Esophagus muscularis mucosa (tissue), 4 donors: ENCODE data around the gene ZSCAN5A. TPM values are rescaled to one million over a fixed set of nuclear protein-coding genes. Genes with fewer than 3 reads are reported as not detected.

Experiments
- DNase-seq: peaks from one replicate; pipeline ENCODE4 v3.0.0-alpha.2; 2017; ENCODE audit errors: extremely low spot score
- H3K27ac ChIP-seq, 4 donors: fragments of 200-600 bp; sonication (generic); replicated peaks in 1 of 4; 1 replicate in 3 of 4; 2 replicates in 1 of 4; pipeline ENCODE4 v1.5.1; 2016 to 2019; ENCODE audit warnings: mild to moderate bottlenecking in 1 of 4
- H3K27me3 ChIP-seq, 4 donors: fragments of 200-600 bp; sonication (generic); one replicate each; pipeline versions ENCODE4 v1.5.1 to v1.6.0; 2016 to 2019
- H3K36me3 ChIP-seq, 4 donors: fragments of 200-600 bp; sonication (generic); one replicate each; pipeline ENCODE4 v1.5.1; 2016 to 2019
- H3K4me1 ChIP-seq, 4 donors: fragments of 200-600 bp; sonication (generic); one replicate each; pipeline ENCODE4 v1.5.1; 2016 to 2019
- H3K4me3 ChIP-seq, 4 donors: fragments of 200-600 bp; sonication (generic); 1 replicate in 2 of 4; 2 replicates in 2 of 4; pipeline ENCODE4 v1.5.1; 2016 to 2019; ENCODE audit warnings: mild to moderate bottlenecking in 4 of 4, moderate library complexity in 1 of 4
- H3K9me3 ChIP-seq, 4 donors: fragments of 200-600 bp; sonication (generic); 1 replicate in 3 of 4; 2 replicates in 1 of 4; pipeline ENCODE4 v1.5.1; 2016 to 2019
- EP300 ChIP-seq: sonication (generic); formaldehyde crosslinking; IDR thresholded peaks from one replicate; pipeline ENCODE4 v1.6.1; 2017; ENCODE audit warnings: antibody characterized with exemption
- POLR2A ChIP-seq: fragments of 450-650 bp; IDR thresholded peaks from one replicate; pipeline ENCODE4 v1.6.1; 2017; ENCODE audit warnings: antibody characterized with exemption, moderate library complexity, mild to moderate bottlenecking, low read depth
- POLR2AphosphoS5 ChIP-seq, 2 donors: sonication (generic); formaldehyde crosslinking; IDR thresholded peaks; one replicate each; pipeline ENCODE4 v1.6.1; 2017; ENCODE audit warnings: antibody characterized with exemption in 2 of 2
- WGBS: methylation state at CpG from one replicate; pipeline ENCODE4 v1.1.5; 2018; 5-methylcytosine and 5-hydroxymethylcytosine counted together
- intact Hi-C: fragments of 100-400 bp; cut with DNase I; formaldehyde crosslinking; loops from one replicate; pipeline ENCODE4 v1.15.1; 2023
- total RNA-seq, 4 donors: library from RNA; depleted of rRNA; stranded (reverse); fragments of >200 nt; gene quantifications; one replicate each; pipeline versions ENCODE4 v1.1.0 to v1.2.1, GENCODE V29; 2016
- TF ChIP-seq, protein P1 (sequence below), 3 experiments: fragments of 200-600 bp in 2 of 3; fragments of 450-650 bp in 1 of 3; sonication (generic) in 2 of 3; IDR thresholded peaks; one replicate each; pipeline ENCODE4 v1.5.1; 2017 to 2019; ENCODE audit warnings: antibody characterized with exemption in 3 of 3, mild to moderate bottlenecking in 2 of 3, moderate library complexity in 1 of 3

Gene ZSCAN5A
- total RNA-seq, 4 donors from 2014 or later, result 3.7 to 9.9 (median 6.7) TPM

- Histone ChIP-seq H3K27me3 (no peaks in the 10 kb centered on the region), H3K4me3 (no peak overlapping the region), H3K36me3 (peaks cover 7 to 39% (median 18%) of the 10 kb centered on the region in 4 donors), H3K4me1 (no peaks in the 10 kb centered on the region), H3K9me3 (no peaks in the 10 kb centered on the region), H3K27ac (no peak overlapping the region)
- WGBS, result 95% methylated on average over 6 of the region's 6 CpGs
- no peak for DNase-seq
- intact Hi-C loops, result no loop called here
- TF ChIP-seq, protein P1, sequence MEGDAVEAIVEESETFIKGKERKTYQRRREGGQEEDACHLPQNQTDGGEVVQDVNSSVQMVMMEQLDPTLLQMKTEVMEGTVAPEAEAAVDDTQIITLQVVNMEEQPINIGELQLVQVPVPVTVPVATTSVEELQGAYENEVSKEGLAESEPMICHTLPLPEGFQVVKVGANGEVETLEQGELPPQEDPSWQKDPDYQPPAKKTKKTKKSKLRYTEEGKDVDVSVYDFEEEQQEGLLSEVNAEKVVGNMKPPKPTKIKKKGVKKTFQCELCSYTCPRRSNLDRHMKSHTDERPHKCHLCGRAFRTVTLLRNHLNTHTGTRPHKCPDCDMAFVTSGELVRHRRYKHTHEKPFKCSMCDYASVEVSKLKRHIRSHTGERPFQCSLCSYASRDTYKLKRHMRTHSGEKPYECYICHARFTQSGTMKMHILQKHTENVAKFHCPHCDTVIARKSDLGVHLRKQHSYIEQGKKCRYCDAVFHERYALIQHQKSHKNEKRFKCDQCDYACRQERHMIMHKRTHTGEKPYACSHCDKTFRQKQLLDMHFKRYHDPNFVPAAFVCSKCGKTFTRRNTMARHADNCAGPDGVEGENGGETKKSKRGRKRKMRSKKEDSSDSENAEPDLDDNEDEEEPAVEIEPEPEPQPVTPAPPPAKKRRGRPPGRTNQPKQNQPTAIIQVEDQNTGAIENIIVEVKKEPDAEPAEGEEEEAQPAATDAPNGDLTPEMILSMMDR (IDR thresholded peaks at IDR 0.05), result no peak
- TF ChIP-seq POLR2AphosphoS5 (IDR thresholded peaks at IDR 0.05) (no peak), EP300 (no peak), POLR2A (no peak)
These were observed 22.8 kb downstream of the ZSCAN5A start for GRCh38 chr19:56291867-56292266.

DNA sequence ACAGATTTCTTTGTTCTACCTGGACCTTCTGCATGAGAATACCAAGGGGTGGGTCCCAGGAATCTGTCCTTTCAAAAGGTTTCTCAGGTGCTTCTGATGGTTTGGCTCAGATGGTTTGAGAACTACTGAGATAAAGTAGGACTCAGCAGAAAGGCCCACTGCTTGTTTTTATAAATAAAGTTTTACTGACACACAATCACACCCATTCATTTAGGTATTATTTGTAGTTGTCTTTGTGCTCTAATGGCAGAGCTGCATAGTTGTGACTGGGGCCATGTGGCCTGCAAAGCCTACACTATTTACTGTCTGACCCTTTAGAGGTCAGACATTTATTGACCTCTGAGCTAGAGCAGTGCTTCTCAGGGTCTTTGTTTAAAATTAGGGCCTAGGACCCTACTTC is 24.5 kb downstream of the ZSCAN5A start:
- Histone ChIP-seq H3K36me3 (peaks cover under 1 to 23% (median 5%) of the 10 kb centered on the region in 4 donors), H3K4me1 (no peaks in the 10 kb centered on the region), H3K27ac (no peak overlapping the region), H3K4me3 (no peak overlapping the region), H3K27me3 (no peaks in the 10 kb centered on the region), H3K9me3 (no peaks in the 10 kb centered on the region)
- DNase-seq, result no peak
- intact Hi-C loops, result no loop called here
- TF ChIP-seq, protein P1 (IDR thresholded peaks at IDR 0.05), result no peak
- TF ChIP-seq POLR2AphosphoS5 (IDR thresholded peaks at IDR 0.05) (no peak), EP300 (no peak), POLR2A (no peak)

DNA sequence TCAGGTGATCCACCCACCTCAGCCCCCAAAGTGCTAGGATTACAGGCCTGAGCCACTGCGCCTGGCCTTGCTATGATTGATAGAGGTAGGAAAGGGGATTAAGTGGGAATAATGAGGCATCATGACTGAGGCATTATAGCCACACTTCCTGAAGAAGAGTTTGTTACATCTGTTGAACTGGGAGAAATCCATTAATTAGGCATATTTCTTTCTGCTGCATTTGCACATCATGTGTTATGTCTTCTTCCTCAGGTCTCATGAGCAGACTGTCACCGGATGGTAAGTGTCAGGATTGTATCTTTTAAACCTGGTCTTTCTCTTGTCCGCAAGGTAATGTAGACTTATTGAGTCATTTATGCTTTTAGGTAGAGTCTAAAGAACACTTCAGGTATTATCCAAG is 29.9 kb downstream of the ZSCAN5A start:
- no peaks in the 10 kb centered on the region for H3K4me1 ChIP-seq
- H3K36me3 ChIP-seq, result peaks cover 0 to 8% (median 2%) of the 10 kb centered on the region in 4 donors
- TF ChIP-seq EP300, result no peak
- TF ChIP-seq, protein P1 (IDR thresholded peaks at IDR 0.05), result no peak
- TF ChIP-seq POLR2AphosphoS5 (IDR thresholded peaks at IDR 0.05), result no peak
- no peak for TF ChIP-seq POLR2A
- DNase-seq, result no peak
- H3K27me3 ChIP-seq, result no peaks in the 10 kb centered on the region
- no peaks in the 10 kb centered on the region for H3K9me3 ChIP-seq
- intact Hi-C loops, result no loop called here
- 95% methylated on average over 3 of the region's 3 CpGs for WGBS
- H3K27ac ChIP-seq, result no peak overlapping the region
- no peak overlapping the region for H3K4me3 ChIP-seq

GRCh38 chr19:56282809-56283208 is 31.8 kb downstream of the ZSCAN5A start:
- TF ChIP-seq, protein P1 (IDR thresholded peaks at IDR 0.05), result no peak
- TF ChIP-seq POLR2AphosphoS5 (IDR thresholded peaks at IDR 0.05) (no peak), POLR2A (no peak), EP300 (no peak)
- 93% methylated on average over 4 of the region's 4 CpGs for WGBS

GRCh38 chr19:56273563-56274117 is 41.0 kb downstream of the ZSCAN5A start:
- TF ChIP-seq POLR2A (no peak), POLR2AphosphoS5 (IDR thresholded peaks at IDR 0.05) (no peak), EP300 (no peak)
- TF ChIP-seq, protein P1 (IDR thresholded peaks at IDR 0.05), result no peak
- DNase-seq, result no peak
- H3K9me3 ChIP-seq, result peaks cover 0 to 4% (median 0%) of the 10 kb centered on the region in 4 donors
- H3K4me3 ChIP-seq, result no peak overlapping the region
- no peak overlapping the region for H3K27ac ChIP-seq
- no peaks in the 10 kb centered on the region for H3K27me3 ChIP-seq
- no peaks in the 10 kb centered on the region for H3K4me1 ChIP-seq
- WGBS, result 59% methylated on average over 6 of the region's 6 CpGs
- intact Hi-C loops, result no loop called here
- peaks cover 0 to 6% (median 0%) of the 10 kb centered on the region in 4 donors for H3K36me3 ChIP-seq

More at GRCh38 chr19:56282809-56283208, 31.8 kb downstream of the ZSCAN5A start:
- H3K36me3 ChIP-seq, result peaks cover 0 to 3% (median 0%) of the 10 kb centered on the region in 4 donors
- intact Hi-C loops, result no loop called here
- no peaks in the 10 kb centered on the region for H3K9me3 ChIP-seq
- no peak overlapping the region for H3K4me3 ChIP-seq
- no peaks in the 10 kb centered on the region for H3K4me1 ChIP-seq
- H3K27me3 ChIP-seq, result no peaks in the 10 kb centered on the region
- DNase-seq, result no peak
- no peak overlapping the region for H3K27ac ChIP-seq
